NCI-H345 (cell line): ENCODE results near the gene HJV.
"Not testable (repeated sequence)": the region's sequence is repeated elsewhere in the genome, so short reads cannot be mapped to it uniquely, and the experiment has no call there.

Experiments used
- DNase-seq: peaks from one replicate; lab custom pipeline; 2025; lab: John Stamatoyannopoulos, UW

HJV gene, protein sequence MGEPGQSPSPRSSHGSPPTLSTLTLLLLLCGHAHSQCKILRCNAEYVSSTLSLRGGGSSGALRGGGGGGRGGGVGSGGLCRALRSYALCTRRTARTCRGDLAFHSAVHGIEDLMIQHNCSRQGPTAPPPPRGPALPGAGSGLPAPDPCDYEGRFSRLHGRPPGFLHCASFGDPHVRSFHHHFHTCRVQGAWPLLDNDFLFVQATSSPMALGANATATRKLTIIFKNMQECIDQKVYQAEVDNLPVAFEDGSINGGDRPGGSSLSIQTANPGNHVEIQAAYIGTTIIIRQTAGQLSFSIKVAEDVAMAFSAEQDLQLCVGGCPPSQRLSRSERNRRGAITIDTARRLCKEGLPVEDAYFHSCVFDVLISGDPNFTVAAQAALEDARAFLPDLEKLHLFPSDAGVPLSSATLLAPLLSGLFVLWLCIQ

GRCh38 chr1:146021622-146022402 is at the start of gene HJV:
Gene HJV, minus strand, starts transcription at chr1:146021735. Its CDS starts 1,504 bp downstream, at chr1:146020231.
- DNase-seq = no peak

DNA sequence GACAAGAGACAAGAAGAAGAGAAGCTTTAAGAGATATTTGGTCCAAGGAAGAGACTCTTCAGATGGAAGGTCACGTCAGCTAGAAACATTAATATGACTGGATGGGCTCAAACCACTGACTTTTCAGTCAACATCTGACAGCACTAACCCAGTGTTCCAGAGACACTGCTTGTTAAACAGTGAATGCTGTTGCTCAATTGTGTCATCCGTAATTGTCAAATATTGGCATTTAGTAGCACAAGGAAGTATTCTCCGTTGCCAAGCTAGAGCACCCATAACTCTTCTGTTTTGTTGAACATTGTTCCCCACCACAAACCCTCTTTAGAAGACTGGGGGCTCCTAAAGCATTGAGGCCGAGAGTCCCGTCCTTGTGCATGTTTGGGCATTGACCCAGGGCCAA is 37.6 kb upstream of the HJV start:
- not testable (repeated sequence) for DNase-seq

GRCh38 chr1:146051852-146052676 is 30.5 kb upstream of the HJV start:
- DNase-seq = peak; percentile 97

DNA sequence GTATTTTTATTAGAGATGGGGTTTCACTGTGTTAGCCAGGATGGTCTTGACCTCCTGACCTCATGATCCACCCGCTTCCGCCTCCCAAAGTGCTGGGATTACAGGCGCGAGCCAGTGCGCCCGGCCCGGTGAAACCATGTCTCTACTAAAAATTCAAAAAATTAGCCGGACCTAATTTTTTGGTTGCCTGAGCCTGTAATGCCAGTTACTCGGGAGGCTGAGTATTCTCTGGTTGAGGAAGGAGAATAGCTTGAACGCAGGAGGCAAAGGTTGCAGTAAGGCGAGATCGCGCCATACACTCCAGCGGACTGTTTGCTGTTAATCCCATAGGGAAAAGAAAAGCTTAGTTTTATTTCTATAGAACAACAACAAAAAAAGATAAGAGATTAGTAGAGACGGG is 29.9 kb upstream of the HJV start:
- no peak for DNase-seq

DNA sequence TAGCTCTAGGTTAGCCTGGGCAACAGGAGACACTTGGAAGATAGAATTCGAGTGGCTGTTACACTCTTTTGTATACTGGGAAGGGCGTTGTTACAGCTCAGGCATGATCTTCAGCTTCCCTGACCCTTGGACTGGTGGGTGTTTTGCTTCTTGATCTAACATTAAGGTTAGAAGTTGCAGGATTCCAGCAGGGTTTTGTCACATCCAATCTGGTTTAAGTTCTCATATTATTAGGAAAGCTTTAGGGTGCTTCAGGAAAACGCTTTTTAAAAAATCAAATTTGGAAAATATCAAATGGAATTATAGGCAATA is 29.1 kb upstream of the HJV start:
- DNase-seq = not testable (repeated sequence)

- DNase-seq = not testable (repeated sequence)
Measured at GRCh38 chr1:146049866-146050651, 28.5 kb upstream of the HJV start.

- no peak for DNase-seq
Measured at GRCh38 chr1:146049436-146049835, 27.9 kb upstream of the HJV start.

GRCh38 chr1:146048514-146049115 is 27.1 kb upstream of the HJV start:
- not testable (repeated sequence) for DNase-seq

DNA sequence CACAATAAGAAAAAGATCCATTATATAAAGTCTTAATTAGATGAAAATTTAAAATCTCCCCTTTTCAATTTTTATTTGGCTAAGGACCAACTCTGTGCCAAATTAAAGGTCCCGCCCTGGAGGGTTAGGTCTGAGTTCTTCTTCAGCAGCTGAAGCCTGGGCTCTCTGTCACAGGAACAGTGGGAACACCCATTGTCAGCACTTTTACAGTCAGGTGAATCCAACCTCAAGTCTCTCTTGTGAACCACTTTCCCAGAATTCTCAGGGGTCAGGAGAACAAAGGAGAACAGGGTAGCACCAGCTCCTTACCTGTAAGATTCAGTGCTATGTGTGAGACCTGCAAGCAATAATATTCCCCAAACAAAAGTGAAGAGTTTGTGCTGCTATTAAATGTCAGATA is 25.1 kb upstream of the HJV start:
- DNase-seq = no peak

DNA sequence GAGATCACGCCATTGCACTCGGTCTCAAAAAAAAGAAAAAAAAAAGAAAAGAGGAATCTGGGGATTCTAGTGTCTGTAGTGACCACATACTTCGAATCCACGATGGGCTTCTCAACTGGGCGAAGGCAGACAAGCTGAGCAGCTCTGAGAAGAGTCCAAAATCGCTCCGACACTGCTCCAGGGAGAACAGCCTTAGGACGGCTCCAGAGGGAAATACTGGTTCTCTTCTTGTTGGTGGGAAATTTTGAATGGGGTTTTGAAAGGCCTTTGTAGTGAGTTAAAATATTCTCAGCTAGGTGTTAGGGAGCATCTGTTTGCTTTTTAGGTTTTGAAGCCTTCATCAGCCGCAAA is 18.3 kb upstream of the HJV start:
- peak; percentile 86 for DNase-seq

- peak; percentile 98 for DNase-seq
Measured at GRCh38 chr1:146036965-146037646, 15.6 kb upstream of the HJV start.

GRCh38 chr1:146036241-146036964 is 14.9 kb upstream of the HJV start:
- no peak for DNase-seq

DNA sequence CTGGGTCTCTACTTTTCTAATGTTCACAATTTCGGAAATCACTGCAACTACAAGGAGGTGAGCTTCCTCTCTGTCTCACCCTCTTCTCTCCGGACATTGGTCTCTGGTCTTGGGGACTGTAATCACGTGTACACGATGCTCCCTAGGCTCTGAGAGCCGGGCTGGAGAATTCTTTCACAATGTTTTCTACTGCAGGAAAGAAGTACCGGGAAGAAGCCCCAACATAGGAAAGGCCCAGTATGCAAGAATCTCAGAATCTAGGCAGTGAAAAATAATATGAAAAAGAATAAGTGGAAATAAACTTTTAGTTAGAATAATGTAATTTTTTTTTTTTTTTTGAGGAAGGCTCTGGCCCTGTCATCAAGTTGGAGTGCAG is 13.5 kb upstream of the HJV start:
- no peak for DNase-seq

GRCh38 chr1:146032631-146033219 is 11.2 kb upstream of the HJV start:
- peak; percentile 80 for DNase-seq

- no peak for DNase-seq
Measured at GRCh38 chr1:146031476-146031875, 9.9 kb upstream of the HJV start.

DNA sequence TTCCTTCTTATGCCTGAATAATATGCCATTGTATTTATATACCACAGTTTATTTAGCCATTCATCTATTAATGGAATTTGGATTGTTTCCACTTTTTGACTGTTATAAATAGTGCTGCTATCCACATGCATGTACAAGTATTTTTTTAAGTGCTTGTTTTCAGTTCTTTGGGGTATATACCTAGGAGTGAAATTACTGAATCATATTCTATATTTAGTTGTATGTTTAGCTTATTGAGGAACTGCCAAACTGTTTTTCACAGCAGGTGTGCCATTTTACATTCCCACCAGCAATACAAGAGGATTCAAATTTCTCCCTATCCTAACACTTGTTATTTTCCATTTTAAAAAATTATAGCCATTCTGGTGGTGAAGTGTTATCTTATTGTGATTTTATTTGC is 7.6 kb upstream of the HJV start:
- DNase-seq = peak; percentile 14

GRCh38 chr1:146026650-146027049 is 5.1 kb upstream of the HJV start:
- not testable (repeated sequence) for DNase-seq

GRCh38 chr1:146025787-146026495 is 4.4 kb upstream of the HJV start:
- DNase-seq = not testable (repeated sequence)
